Testis (tissue), 3 donors: ENCODE measurements around the gene UGT1A9. TPM values are rescaled to one million over a fixed set of nuclear protein-coding genes. Genes with fewer than 3 reads are reported as not detected.

ENCODE experiments used
- DNase-seq: peaks from one replicate; pipeline ENCODE4 v3.0.0-alpha.2; 2019
- H3K27ac ChIP-seq, 2 donors: fragments of 200-600 bp; sonication (generic); one replicate each; pipeline ENCODE4 v1.5.1; 2019
- H3K27me3 ChIP-seq: fragments of 200-600 bp; sonication (generic); one replicate; pipeline ENCODE4 v1.5.1; 2019
- H3K36me3 ChIP-seq: fragments of 200-600 bp; sonication (generic); one replicate; pipeline ENCODE4 v1.5.1; 2017; ENCODE audit warnings: low read depth; ENCODE audit errors: missing control alignments
- H3K4me1 ChIP-seq: fragments of 200-600 bp; sonication (generic); one replicate; pipeline ENCODE4 v1.5.1; 2019
- H3K4me3 ChIP-seq, 2 donors: fragments of 200-600 bp; sonication (generic); one replicate each; pipeline ENCODE4 v1.5.1; 2017 to 2019
- H3K9me3 ChIP-seq: fragments of 200-600 bp; sonication (generic); one replicate; pipeline ENCODE4 v1.5.1; 2017
- POLR2A ChIP-seq: fragments of 450-650 bp; IDR thresholded peaks from one replicate; pipeline ENCODE4 v1.6.1; 2017; ENCODE audit warnings: antibody characterized with exemption, mild to moderate bottlenecking, moderate library complexity
- WGBS, 2 donors: methylation state at CpG; one replicate each; pipeline ENCODE4 v1.1.5; 2018; 5-methylcytosine and 5-hydroxymethylcytosine counted together
- intact Hi-C: fragments of 100-400 bp; cut with DNase I; formaldehyde crosslinking; loops from one replicate; pipeline ENCODE4 v1.15.1; 2023; ENCODE audit warnings: low total_unique reads
- polyA plus RNA-seq: library from polyadenylated mRNA; stranded (reverse); fragments of 350-450 nt; fragmentation: Illumina TruSeq; extraction: RNeasy Lipid Tissue Mini Kit (QIAGEN cat#74804); gene quantifications from one replicate; pipeline ENCODE4 v1.2.3, GENCODE V29; 2014; ENCODE audit warnings: low read depth, low replicate concordance; ENCODE audit not compliant: insufficient read depth
- total RNA-seq, 2 donors: library from RNA; depleted of rRNA; stranded (reverse); fragments of >200 nt; gene quantifications; one replicate each; pipeline ENCODE4 v1.2.3, GENCODE V29; 2016
- TF ChIP-seq, protein P1 (sequence below), 3 experiments: fragments of 450-650 bp in 2 of 3; fragments of 200-600 bp in 1 of 3; sonication (generic) in 1 of 3; IDR thresholded peaks; one replicate each; pipeline ENCODE4 v1.5.1; 2016 to 2019; ENCODE audit warnings: antibody characterized with exemption in 3 of 3, mild to moderate bottlenecking in 2 of 3, moderate library complexity in 1 of 3

Gene UGT1A9
- total and polyA plus RNA-seq, 3 donors from 2014 or later, result not detected

- WGBS, 2 donors, result 88 to 90% methylated on average over 14 of the region's 14 CpGs
- intact Hi-C loops, result no loop called here
- Histone ChIP-seq H3K9me3 (no peaks in the 10 kb centered on the region), H3K36me3 (no peaks in the 10 kb centered on the region), H3K27ac (no peak overlapping the region), H3K4me1 (no peaks in the 10 kb centered on the region), H3K27me3 (no peaks in the 10 kb centered on the region), H3K4me3 (no peak overlapping the region)
- TF ChIP-seq POLR2A, result no peak
- TF ChIP-seq, protein P1, sequence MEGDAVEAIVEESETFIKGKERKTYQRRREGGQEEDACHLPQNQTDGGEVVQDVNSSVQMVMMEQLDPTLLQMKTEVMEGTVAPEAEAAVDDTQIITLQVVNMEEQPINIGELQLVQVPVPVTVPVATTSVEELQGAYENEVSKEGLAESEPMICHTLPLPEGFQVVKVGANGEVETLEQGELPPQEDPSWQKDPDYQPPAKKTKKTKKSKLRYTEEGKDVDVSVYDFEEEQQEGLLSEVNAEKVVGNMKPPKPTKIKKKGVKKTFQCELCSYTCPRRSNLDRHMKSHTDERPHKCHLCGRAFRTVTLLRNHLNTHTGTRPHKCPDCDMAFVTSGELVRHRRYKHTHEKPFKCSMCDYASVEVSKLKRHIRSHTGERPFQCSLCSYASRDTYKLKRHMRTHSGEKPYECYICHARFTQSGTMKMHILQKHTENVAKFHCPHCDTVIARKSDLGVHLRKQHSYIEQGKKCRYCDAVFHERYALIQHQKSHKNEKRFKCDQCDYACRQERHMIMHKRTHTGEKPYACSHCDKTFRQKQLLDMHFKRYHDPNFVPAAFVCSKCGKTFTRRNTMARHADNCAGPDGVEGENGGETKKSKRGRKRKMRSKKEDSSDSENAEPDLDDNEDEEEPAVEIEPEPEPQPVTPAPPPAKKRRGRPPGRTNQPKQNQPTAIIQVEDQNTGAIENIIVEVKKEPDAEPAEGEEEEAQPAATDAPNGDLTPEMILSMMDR (IDR thresholded peaks at IDR 0.05), result no peak
- DNase-seq, result peak; percentile 7
These were observed 126.8 kb downstream of the UGT1A9 start for GRCh38 chr2:233798335-233799086.

DNA sequence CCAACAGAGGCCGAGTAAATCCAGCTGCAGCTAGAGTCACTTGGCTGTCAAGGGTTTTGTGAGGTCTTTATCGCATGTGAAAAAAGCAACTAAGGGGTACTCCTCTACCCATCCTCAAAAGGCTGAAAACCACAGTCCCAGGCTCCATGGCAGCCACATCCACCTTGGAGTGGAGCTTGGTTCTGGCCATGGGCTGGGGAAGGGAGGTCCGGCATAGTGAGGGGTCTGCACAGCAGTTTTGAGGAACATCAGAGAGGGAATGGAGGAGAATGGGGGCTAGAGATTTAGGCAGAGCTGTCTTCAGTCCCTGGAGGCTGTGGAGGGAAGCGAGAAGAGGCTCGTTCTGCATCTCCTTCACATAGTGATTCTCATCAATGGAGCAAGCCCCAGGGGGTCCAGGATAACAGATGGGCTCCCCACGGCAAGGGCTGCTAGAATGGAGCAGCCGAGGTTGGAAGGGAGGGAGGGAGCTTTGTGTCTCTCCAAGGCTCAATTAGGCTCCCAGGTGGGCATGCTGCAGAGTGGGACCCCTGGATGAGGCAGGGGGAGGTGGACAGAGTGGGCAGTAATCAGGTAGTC is 127.5 kb downstream of the UGT1A9 start:
- no peaks in the 10 kb centered on the region for H3K4me1 ChIP-seq
- intact Hi-C loops, result no loop called here
- no peaks in the 10 kb centered on the region for H3K36me3 ChIP-seq
- WGBS, 2 donors, result 61 to 72% methylated on average over 7 of the region's 7 CpGs
- no peaks in the 10 kb centered on the region for H3K27me3 ChIP-seq
- H3K9me3 ChIP-seq, result no peaks in the 10 kb centered on the region
- TF ChIP-seq, protein P1 (IDR thresholded peaks at IDR 0.05), result no peak
- no peak for TF ChIP-seq POLR2A
- peak; percentile 4 for DNase-seq
- no peak overlapping the region for H3K4me3 ChIP-seq
- no peak overlapping the region for H3K27ac ChIP-seq

- 59 to 67% methylated on average over 3 to 5 of the region's 5 CpGs for WGBS, 2 donors
- Histone ChIP-seq H3K9me3 (no peaks in the 10 kb centered on the region), H3K27me3 (no peaks in the 10 kb centered on the region), H3K4me3 (no peak overlapping the region), H3K36me3 (no peaks in the 10 kb centered on the region), H3K4me1 (no peaks in the 10 kb centered on the region), H3K27ac (no peak overlapping the region)
- no peak for TF ChIP-seq POLR2A
- TF ChIP-seq, protein P1 (IDR thresholded peaks at IDR 0.05), result no peak
- no peak for DNase-seq
- intact Hi-C loops, result no loop called here
These were observed 128.0 kb downstream of the UGT1A9 start for GRCh38 chr2:233799716-233800115.

- Histone ChIP-seq H3K4me1 (no peaks in the 10 kb centered on the region), H3K27ac (no peak overlapping the region), H3K27me3 (no peaks in the 10 kb centered on the region), H3K9me3 (no peaks in the 10 kb centered on the region), H3K36me3 (no peaks in the 10 kb centered on the region), H3K4me3 (no peak overlapping the region)
- peak; percentile 4 for DNase-seq
- 82 to 91% methylated on average over 7 of the region's 7 CpGs for WGBS, 2 donors
- no peak for TF ChIP-seq POLR2A
- TF ChIP-seq, protein P1 (IDR thresholded peaks at IDR 0.05), result no peak
- intact Hi-C loops, result no loop called here
These were observed 128.5 kb downstream of the UGT1A9 start for GRCh38 chr2:233800208-233800607.
